ENCODE results near the gene MEIS2.

DNA sequence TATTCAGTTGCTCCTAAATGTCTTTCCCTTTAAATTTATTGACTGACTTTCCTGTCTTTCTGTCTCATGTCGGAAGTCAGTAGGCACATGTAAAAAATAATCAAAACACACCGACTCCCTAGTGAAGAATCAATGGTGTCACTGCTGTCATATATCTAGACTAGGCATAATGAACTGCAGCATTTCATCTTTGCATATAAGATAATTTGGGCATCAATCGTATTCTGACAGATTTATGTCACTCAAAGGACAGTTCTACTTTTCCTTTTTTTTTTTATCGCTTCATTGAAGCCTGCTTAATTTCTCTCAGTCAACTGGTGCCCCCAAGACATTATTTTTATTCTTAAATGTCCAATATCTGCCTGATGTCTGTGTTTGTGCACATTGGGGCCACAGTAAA, 206.3 kb downstream of the MEIS2 start:
- TF ChIP-seq POLR2A (IDR thresholded peaks at IDR 0.05; ENCODE audit: low read depth, low read length) (no peak), JUN (IDR thresholded peaks at IDR 0.05; ENCODE audit: borderline replicate concordance, insufficient read depth, insufficient read length, low read depth) (no peak), POLR2AphosphoS5 (IDR thresholded peaks at IDR 0.05; ENCODE audit: insufficient read depth, low read depth, low read length) (no peak)
- TF ChIP-seq, protein P1, sequence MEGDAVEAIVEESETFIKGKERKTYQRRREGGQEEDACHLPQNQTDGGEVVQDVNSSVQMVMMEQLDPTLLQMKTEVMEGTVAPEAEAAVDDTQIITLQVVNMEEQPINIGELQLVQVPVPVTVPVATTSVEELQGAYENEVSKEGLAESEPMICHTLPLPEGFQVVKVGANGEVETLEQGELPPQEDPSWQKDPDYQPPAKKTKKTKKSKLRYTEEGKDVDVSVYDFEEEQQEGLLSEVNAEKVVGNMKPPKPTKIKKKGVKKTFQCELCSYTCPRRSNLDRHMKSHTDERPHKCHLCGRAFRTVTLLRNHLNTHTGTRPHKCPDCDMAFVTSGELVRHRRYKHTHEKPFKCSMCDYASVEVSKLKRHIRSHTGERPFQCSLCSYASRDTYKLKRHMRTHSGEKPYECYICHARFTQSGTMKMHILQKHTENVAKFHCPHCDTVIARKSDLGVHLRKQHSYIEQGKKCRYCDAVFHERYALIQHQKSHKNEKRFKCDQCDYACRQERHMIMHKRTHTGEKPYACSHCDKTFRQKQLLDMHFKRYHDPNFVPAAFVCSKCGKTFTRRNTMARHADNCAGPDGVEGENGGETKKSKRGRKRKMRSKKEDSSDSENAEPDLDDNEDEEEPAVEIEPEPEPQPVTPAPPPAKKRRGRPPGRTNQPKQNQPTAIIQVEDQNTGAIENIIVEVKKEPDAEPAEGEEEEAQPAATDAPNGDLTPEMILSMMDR (IDR thresholded peaks at IDR 0.05; ENCODE audit: extremely low read depth in 1 of 2, insufficient read depth in 1 of 2, low read depth in 1 of 2, low read length in 2 of 2) = no peak
- TF ChIP-seq, protein P2, sequence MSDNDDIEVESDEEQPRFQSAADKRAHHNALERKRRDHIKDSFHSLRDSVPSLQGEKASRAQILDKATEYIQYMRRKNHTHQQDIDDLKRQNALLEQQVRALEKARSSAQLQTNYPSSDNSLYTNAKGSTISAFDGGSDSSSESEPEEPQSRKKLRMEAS (IDR thresholded peaks at IDR 0.05; ENCODE audit: insufficient read depth, insufficient read length) = no peak
